SW480 (cell line): ENCODE data around the gene IFT74.
"Not testable (repeated sequence)": the region's sequence is repeated elsewhere in the genome, so short reads cannot be mapped to it uniquely, and the experiment has no call there.

Experiments
- DNase-seq: peaks from one replicate; pipeline ENCODE4 v3.0.0-alpha.2; 2016; ENCODE audit warnings: low spot score

Gene IFT74

DNA sequence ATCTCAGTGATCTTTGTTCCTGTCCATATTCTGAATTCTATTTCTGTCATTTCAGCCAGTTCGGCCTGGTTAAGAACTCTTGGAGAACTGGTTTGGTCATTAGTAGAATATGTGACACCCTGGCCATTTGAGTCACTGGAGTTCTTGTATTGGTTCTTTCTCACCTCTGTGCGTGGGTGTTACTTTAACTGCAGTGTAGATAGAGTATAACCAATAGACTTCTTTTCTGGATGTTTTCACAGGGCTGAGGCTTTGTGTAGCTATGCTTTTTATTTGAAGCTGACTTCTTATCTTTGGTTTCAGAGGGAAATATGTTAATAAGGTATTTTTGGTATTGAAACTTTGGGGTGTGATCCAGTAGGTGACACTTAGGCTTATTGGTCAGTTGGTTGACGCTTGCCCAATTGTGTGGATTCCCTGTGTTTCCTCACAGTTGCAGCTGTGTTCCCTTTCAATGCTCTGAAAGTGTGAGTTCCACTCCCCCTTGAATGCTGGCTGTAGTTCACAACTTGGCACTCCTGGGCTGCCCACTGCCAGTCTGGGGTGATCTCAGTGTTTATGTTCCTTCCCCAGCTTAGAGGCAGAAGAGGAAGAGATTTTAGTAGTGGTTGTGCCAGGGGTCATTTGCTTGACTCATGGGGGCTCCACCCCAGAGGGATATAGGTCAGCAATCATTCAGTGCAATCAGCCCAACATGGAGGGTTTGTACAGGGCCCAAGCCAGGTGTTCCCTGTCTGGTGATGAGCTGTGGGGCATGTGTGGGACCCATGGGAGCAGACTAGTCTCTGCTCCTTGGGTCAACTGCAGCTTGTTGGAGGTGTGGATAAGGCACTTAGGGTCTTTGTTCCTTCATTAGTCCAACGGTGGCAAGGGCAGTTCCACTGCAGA lies 117.9 kb downstream of the IFT74 start:
- no peak for DNase-seq

DNA sequence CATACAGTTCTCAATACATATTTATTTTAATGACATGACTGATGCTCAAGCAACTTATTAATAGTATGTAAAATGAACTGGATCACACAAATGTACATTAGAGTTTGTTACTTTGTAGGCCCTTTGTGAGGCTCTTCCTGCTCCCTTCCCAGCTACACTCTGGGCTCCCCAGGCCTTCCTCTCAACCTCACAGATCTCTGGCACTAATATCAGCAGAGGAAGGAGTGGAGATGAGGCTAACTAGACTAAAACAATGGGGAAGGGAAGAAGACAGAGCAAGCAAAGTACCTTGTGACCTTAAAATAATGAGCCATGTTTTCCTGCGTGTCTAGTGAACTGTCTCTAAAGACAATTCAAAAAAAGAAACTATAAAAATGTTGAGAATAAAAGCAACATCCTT lies 122.5 kb downstream of the IFT74 start:
- DNase-seq: no peak

DNA sequence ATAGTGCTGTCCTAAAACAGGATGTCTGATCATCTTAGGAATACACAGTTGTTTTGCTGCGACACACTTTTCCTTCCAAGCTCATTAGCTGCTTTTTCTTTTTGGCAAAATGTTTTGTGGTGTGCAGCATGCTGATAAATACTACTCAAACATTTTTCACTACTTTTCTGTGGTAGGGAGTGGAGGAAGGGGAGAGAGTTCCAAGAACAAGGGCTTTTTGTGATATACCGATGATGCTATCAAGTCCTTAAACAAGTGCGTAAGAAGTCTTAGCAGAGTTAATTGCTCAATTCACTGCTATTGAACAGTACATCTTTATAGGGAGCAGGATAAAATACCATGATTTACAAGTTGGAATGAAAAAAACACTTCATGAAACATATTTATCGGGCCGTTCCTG lies 129.2 kb downstream of the IFT74 start:
- no peak for DNase-seq

DNA sequence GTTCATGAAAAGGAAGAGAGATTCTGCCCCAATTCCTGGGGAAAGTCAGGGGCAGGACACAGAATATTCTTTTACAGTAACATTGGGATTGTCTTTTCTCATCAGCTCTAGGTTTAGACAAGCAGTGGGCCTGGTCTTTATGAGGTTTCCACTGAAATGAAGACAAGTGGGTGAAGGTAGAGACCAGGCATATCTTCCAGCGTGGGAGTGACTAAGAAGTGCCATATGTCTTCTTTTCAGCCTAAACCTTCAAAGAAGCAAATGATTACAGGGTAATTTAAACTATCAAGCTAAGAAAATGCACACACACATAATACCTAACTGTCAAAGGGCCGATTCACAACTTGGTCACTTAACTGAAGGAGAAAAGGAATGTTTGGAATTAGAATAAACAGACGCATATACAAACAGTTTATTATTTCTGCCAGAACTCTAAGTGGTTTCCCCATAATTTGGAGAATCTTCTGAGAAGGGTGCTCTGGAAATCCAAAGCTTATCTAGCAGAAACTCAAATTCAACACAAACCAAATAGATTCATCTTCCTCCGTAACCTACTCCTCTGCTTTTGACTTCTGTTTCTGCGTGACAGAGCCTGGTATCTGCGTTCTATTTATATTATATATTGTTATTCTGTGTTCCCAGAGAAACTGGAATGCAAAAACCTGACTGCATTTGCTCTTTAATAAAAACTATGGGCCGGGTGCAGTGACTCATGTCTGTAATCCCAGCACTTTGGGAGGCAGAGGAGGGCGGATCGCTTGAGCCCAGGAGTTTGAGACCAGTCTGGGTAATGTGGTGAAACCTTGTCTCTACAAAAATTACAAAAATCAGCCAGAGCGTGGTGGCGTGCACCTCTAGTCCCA lies 130.8 kb downstream of the IFT74 start:
- DNase-seq: no peak

DNA sequence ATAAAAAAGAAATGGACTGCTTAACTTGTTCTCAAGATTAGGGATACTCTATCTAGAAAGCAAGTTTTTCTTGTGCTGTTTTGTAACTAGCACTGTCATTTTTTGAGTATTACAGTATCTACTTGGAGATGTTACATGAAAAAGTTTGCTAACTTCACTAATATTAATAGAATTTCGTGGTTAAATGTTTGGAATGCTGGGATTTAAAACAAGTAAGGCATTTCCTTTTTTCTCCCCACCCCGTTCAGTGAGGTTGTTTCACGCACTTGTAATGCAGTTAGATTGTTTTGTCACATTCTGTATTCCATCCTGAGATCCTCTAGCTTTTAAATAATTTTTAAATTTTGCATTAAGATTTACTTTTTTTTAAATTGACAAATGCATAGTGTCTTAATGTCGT lies 132.8 kb downstream of the IFT74 start:
- DNase-seq: no peak

DNA sequence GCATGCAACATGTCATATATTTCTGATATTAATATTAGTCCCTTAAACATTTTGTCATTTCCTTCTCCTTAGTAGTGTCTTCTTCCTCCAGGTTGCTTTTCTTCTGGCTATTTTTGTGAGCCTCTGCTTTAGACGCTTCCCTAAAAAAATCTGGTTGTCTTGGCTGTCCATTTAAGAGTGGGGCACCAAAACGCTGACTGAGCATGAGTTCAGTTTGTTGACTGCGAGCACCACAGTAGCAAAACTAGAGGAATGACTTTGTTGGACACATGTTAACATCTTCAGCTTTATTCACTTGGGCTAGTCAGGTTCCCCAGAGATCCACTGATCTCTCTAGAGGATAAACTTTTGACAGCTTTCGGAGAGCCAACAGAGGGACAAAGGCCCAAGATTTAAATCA lies 133.5 kb downstream of the IFT74 start:
- no peak for DNase-seq

DNA sequence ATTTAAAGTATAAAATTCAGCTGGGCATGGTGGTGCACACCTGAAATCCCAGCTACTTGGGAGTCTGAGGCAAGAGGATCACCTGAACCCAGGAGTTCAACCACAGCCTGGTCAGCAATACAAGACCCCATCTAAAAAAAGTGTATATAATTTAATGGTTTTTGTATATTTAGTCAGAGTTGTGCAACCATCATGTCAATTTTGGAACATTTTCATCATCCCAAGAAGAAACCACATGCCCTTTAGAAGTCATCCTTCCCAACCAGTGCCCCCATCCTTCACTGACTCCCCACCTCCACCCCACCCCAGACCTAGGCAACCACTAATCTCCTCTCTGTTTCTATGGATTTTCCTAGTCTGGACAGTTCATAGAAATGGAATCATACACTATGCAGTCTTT lies 134.0 kb downstream of the IFT74 start:
- DNase-seq: no peak

DNA sequence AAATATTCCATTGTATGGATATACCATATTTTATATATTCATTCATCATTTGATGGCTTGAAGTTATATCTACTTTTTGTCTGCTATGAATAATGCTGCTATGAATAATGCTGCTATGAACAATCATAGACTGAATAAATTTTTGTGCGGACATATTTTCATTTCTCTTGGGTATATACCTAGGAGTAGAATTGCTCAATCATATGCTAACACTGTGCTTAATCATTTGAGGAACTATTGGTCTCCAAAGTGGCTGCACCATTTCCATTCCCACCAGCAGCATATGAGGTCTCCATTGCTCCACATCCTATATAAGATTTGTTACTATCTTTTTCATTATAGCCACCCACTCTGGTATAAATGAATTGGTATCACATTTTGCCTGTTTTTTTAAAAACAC lies 134.5 kb downstream of the IFT74 start:
- DNase-seq: no peak

DNA sequence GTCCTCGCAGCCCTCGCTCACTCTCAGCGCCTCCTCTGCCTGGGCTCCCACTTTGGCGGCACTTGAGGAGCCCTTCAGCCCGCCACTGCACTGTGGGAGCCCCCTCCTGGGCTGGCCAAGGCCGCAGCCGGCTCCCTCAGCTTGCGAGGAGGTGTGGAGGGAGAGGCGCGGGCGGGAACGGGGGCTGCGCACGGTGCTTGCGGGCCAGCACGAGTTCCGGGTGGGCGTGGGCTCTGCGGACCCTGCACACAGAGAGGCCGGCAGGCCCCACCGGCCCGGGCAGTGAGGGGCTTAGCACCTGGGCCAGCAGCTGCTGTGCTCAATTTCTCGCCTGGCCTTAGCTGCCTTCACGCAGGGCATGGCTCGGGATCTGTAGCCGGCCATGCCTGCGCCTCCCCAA lies 136.3 kb downstream of the IFT74 start:
- DNase-seq: not testable (repeated sequence)

DNA sequence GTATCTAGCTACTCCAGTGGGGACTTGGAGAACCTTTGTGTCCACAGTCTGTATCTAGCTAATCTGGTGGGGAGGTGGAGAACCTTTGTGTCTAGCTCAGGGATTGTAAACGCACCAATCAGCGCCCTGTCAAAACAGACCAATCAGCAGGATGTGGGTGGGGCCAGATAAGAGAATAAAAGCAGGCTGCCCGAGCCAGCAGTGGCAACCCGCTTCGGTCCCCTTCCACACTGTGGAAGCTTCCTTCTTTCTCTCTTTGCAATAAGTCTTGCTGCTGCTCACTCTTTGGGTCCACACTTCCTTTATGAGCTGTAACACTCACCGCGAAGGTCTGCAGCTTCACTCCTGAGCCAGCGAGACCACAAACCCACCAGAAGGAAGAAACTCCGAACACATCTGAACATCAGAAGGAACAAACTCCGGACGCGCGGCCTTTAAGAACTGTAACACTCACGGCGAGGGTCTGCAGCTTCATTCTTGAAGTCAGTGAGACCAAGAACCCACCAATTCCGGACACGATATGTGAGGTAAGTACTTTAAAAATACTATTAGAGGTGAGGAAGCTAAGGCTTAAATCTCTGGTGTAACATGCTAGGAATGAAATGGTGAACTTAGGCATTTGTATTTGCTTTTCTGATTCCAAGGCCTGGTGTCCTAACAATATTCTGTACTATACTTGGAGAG lies 137.3 kb downstream of the IFT74 start:
- DNase-seq: not testable (repeated sequence)

DNA sequence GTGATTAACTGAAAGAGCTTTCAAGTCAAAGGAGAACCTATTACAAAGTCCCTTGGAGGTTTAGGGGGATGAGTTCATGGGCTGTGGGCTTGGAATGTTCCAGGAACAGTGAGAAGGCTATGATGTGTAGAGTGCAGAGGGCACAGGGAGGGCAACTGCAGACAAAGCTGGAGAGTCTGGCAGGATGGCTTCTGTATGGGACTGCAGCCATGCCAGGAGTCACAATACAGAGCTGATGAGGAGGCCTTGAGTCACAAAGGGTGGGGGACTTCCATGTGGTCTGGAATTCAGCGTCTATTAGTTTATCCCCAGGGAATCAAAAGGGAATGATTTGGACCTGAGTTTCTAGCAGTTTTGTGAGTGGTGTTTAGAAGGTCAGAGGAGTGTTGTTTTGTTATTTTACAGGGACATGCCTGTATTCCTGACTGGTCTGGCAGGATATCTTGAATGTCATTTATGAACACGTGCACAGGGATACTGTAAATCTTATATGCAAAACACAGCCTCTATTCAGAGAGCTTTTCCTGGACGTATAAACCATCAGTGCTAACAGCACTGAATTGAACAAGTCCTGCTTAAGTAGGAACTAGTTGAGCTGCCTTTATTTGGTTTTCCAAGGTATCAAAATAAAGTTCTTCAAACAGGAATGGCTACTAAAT lies 138.6 kb downstream of the IFT74 start:
- DNase-seq: no peak

DNA sequence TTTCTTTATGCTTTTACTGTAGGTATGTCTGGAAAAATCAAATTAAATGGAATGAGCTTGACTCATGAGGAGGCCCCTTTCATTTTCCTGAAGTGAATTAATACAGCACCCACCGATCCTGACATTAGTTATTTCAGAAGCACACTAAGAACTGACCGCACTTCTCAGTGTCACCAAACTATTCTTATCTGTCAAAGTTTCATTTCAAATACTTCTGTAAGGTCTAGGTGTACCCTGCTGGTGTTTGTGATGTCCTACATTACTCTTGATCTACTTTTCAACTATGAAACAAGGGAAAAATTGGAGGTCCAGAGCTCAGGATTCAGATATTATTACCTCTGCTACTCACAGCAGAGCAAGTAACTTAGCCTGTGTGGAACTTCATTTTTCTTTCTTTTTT lies 151.0 kb downstream of the IFT74 start:
- no peak for DNase-seq

DNA sequence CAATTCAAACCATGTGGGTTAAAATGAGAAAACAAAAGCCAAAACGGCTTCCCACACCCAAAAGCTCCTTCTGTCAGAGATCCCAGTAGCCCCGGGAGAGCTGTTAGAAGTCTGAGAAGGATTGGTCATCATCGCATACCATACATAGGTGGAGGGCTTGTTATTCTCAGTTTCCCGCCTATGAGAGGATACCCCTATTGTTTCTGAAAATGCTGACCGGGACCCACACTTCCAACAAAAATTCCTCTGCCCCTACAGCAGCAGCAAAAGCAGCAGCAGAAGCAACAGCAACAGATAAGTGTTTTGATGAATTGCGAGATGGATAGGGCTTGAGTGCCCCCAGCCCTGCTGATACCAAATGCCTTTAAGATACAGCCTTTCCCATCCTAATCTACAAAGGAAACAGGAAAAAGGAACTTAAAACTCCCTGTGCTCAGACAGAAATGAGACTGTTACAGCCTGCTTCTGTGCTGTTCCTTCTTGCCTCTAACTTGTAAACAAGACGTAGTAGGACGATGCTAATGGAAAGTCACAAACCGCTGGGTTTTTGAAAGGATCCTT lies 152.8 kb downstream of the IFT74 start, which contains the start of gene TEK:
TEK (plus strand) TSS at position 245 of the 561 bp plus-strand sequence. CDS start 366 bp downstream, outside the sequence.
- no peak for DNase-seq

DNA sequence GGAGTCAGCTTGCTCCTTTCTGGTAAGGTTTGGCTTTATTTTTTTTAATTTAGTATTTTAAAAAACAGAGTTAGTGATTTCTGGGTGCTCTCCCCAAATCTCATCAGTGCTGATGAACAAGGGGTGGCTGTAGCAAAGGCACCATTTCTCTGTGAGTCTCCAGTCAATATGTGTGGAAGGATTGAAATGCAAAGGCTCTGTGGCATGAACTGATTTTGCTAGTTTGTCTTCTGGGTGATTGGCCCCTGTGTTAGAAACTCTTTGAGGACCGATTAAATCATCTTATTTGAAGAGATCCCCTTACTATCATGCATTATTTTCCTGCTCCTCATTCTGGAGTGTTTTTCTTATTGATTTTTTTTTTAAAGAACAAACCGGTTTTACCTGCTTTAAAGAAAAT lies 153.4 kb downstream of the IFT74 start:
- DNase-seq: no peak

DNA sequence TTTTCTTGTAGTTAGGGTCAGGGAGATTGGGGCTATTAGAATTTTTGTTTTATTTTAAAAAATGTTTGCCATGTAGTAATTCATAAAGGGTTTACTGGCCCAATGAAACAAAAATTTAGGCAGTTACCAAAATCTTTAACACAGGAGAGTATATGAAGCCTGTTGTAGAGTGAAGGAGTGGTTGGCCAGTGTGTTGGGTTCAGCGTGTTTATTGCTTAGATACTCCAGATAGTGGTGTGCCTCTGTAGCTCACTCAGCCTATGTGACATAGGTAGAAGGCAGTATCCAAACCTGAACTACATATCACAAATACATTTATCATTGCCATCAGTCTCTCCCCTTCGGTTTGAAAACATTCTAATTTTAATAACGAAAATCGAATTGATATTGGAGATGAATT lies 154.0 kb downstream of the IFT74 start:
- no peak for DNase-seq

DNA sequence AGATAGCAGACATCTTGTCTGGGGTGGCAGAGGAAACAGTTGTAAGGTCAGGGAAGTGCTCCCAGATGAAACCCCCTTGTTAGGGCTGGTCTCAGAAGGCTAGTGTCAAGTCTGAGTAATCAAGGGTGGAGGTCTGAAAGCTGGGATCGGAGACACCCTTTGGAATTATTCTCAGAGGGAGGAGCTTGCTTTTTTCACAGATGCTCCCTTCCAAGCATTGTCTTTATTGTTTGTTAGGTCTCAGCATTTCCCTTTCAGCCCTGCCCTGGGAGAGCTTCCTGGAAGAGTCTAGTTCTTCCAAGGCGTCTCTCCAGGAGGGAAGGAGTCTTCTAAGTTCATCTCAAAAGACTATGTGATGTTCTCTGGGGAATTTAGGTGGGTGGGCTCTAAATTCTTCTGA lies 156.0 kb downstream of the IFT74 start:
- no peak for DNase-seq
